ENCODE data around the gene MN1. TPM values are rescaled to one million over a fixed set of nuclear protein-coding genes. Genes with fewer than 3 reads are reported as not detected.

The MN1 gene
- total RNA-seq, 1 experiment from 2014 or later: 5.2 TPM

- DNase-seq (ENCODE audit: low read depth): no peak
- in situ Hi-C loops (cut with HindIII; ENCODE audit: low pct_unique_long_range_greater_than_20kb, low sequenced_read_pairs): no loop called here
These were observed 31.1 kb upstream of the MN1 start for GRCh38 chr22:27832606-27833005.

DNA sequence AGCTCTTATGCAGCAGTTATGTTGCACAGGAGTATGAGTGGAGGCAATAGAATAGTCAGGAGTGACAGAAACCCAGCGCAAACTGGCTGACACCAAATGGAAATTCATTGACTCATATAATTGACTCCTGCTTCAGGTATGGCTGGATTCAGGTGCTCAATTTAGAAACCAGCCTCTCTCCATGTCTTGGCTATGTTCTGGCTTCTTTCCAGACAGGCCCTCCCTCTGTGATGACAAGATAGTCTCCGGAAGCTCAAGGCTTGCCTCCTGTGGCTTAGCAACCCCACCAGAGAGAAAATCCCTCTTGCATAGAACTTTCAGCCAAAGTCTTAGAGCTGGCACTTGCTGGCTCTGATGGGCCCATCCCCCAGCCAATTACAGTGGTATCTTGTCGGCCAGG, 28.1 kb upstream of the MN1 start:
- no peak for DNase-seq (ENCODE audit: low read depth)
- in situ Hi-C loops (cut with HindIII; ENCODE audit: low pct_unique_long_range_greater_than_20kb, low sequenced_read_pairs): no loop called here

DNA sequence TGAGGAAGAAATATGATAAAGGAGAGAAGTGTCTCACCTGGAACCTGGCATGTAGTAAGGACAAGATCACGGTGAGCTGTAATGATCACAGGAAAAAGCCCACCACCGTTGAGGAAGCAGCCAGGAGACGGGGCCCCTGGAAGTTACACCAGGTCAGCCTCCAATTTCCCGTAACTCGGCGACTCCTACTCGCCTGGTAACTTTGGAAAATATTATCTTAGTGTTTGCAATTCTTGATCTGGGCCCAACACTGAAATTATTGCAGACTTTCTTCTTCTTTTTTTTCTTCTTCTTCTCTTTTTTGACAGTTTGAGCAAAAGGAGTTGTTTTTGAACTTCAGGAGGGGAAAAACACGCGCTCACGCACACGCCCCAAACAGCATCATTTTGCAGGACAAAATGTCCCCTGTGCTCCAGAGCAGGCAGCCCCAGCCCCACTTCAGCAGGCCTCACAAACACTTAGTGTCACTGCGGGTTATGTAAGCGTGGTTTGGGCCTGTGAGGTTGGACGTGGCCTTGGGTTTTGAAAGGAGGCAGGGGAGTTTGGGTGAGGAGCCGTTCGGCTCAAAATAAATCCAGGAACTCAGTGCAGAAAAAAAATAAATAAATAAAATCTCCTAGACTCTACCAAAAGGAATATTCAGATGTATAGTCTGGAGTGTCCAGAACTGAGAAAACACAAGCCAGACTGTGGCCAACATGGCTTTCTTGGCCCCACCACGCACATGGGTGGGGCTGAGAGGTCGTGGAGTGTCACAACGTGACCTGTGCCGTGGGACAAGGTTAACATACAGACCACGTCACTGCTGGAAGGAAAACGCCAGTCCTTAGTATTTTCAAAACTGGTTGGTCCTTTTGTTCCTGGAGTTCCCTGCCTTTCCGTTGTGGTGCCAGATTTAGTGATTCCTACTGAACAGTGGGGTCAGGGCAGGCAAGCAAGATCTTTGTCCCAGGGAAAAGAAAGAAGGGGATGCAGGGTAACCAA, 26.3 kb upstream of the MN1 start:
- in situ Hi-C loops (cut with HindIII; ENCODE audit: low pct_unique_long_range_greater_than_20kb, low sequenced_read_pairs): no loop called here
- no peak for DNase-seq (ENCODE audit: low read depth)

- no peak for DNase-seq (ENCODE audit: low read depth)
- in situ Hi-C loops (cut with HindIII; ENCODE audit: low pct_unique_long_range_greater_than_20kb, low sequenced_read_pairs): no loop called here
These were observed 23.6 kb upstream of the MN1 start for GRCh38 chr22:27825174-27825573.

DNA sequence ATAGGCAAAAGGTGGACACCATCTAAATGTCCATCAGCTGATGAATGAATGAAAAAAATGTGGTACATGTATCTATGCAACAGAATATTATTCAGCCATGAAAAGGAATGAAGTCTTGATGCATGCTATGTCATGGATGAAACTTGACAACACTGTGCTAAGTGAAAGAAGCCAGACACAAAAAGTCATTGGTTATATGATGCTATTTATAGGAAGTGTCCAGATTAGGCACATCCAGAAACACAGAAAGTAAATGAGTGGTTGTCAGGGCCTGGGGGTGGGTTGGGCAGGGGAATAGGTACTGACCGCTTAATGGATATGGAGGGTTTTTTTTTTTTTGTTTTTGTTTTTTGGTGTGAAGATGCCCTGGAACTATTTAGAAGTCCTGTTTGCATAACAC, 21.7 kb upstream of the MN1 start:
- DNase-seq (ENCODE audit: low read depth): no peak
- in situ Hi-C loops (cut with HindIII; ENCODE audit: low pct_unique_long_range_greater_than_20kb, low sequenced_read_pairs): no loop called here

GRCh38 chr22:27820896-27821866, 19.6 kb upstream of the MN1 start:
- in situ Hi-C loops (cut with HindIII; ENCODE audit: low pct_unique_long_range_greater_than_20kb, low sequenced_read_pairs): no loop called here
- DNase-seq (ENCODE audit: low read depth): no peak

DNA sequence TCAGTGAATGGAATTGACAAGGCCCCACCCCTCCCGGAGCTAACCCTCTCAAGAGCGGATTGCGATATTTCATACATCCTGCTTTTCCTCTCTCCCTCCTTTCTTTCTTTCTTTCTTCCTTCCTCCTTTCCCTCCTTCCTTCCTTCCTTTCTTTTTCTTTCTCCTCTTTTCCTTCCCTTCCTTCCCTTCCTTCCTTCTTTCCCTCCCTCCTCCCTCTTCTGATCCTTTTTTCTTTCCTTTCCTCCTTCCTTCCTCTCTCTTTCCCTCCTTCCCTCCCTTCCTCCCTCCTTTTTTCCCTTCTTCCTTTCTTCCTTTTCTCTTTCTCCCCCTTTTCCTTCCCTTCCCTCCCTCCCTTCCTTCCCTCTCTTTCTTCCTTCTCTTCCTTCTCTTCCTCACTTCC, 15.0 kb upstream of the MN1 start:
- in situ Hi-C loops (cut with HindIII; ENCODE audit: low pct_unique_long_range_greater_than_20kb, low sequenced_read_pairs): no loop called here
- no peak for DNase-seq (ENCODE audit: low read depth)

DNA sequence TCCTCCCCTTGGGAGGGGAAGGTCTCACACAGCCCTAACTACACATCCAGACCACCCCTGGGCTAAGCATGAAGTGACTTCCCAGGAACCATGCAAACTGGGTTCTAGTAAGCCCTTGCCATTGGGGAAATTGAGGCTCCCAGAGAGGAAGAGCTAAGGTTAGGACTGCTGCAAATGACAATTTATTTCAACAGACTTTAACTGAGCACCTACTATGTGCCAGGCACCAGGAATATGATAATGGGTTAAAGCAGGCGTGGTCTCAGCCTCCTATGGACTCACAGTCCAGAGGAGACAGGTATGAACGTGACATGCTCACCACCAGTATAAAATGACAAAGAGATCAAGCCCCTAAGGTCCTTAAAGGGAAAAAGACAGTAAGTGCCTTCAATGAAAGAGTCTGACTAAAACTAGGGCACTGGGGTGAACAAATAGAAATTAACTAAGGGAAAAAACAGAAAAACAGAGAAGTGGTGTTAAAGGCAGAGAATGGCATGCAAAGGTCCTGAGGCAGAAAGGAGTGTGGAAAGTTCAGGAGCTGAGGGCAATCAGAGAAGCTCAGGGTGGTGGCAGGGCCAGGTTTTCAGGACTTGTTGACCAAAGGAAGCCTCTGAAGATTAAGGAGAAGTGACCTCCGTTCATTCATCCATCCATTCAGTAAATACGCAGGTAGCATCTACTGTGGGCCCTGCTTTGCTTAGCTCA, 14.4 kb upstream of the MN1 start:
- in situ Hi-C loops (cut with HindIII; ENCODE audit: low pct_unique_long_range_greater_than_20kb, low sequenced_read_pairs): no loop called here
- DNase-seq (ENCODE audit: low read depth): no peak

GRCh38 chr22:27814993-27815392, 13.4 kb upstream of the MN1 start:
- in situ Hi-C loops (cut with HindIII; ENCODE audit: low pct_unique_long_range_greater_than_20kb, low sequenced_read_pairs): no loop called here
- no peak for DNase-seq (ENCODE audit: low read depth)

GRCh38 chr22:27811778-27812177, 10.2 kb upstream of the MN1 start:
- in situ Hi-C loops (cut with HindIII; ENCODE audit: low pct_unique_long_range_greater_than_20kb, low sequenced_read_pairs): no loop called here
- no peak for DNase-seq (ENCODE audit: low read depth)

GRCh38 chr22:27810609-27811151, 9.1 kb upstream of the MN1 start:
- no peak for DNase-seq (ENCODE audit: low read depth)
- in situ Hi-C loops (cut with HindIII; ENCODE audit: low pct_unique_long_range_greater_than_20kb, low sequenced_read_pairs): no loop called here

DNA sequence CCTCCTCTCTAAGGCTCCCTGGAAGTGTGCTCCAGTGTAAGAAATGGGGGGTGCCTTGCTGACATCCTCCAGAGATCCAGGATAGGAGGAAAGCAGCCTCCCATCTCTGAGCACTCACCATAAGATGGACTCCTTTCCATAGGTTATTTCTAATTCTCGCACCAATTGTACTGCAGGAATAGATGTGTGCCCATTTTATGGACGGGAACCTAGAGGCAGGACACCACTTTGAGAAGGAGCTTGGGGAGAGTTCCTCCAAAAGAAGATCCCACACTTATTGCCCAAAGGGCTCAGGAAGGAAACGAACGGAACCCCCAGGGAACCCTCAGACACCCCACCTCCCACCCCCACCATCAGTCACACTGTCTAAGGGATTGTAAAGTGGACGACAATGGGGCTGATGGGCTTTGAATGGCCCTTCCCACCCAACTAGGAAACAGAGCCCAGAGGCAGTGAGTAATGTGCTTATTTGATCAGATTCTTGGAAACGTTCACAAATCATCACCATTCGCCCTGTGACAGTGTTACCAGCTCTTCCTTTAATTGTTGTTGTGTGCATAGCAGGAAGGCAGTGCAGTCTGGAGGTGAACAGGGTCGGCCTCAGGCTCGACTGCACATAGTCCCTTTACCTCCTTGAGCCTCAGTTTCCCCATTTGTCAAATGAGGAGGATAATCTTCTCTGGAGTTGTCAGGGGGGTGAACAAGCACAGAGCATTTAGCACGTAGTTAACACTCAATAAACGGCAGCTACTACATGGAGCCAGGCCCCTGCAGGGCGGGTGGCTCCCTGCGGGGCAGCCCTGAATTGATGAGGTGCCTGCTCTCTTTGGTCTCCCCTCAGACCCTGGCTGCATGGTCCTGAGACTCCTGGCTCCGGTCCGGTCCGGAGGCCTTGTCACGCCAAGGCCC, 8.4 kb upstream of the MN1 start:
- in situ Hi-C loops (cut with HindIII; ENCODE audit: low pct_unique_long_range_greater_than_20kb, low sequenced_read_pairs): no loop called here
- no peak for DNase-seq (ENCODE audit: low read depth)

GRCh38 chr22:27809226-27809603, 7.7 kb upstream of the MN1 start:
- in situ Hi-C loops (cut with HindIII; ENCODE audit: low pct_unique_long_range_greater_than_20kb, low sequenced_read_pairs): no loop called here
- no peak for DNase-seq (ENCODE audit: low read depth)

GRCh38 chr22:27808451-27809225, 7.1 kb upstream of the MN1 start:
- in situ Hi-C loops (cut with HindIII; ENCODE audit: low pct_unique_long_range_greater_than_20kb, low sequenced_read_pairs): no loop called here
- no peak for DNase-seq (ENCODE audit: low read depth)

DNA sequence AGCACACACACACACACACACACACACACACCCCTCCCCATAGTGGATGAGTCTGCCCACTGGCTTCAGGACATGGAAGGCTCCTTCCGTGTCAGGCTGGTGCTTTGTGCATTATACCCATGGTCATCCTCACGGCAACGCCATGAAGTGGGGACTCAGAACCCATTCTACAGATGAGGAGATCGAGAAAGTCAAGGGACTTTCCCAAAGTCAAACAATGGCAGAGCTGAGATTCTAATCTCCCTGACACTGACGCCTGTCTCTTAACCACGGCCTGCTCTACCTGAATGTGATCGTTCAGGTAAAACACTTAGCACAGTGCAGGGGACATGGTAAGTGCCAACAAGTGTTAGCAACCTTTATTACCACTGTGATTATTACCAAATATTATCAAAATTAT, 4.3 kb upstream of the MN1 start:
- in situ Hi-C loops (cut with HindIII; ENCODE audit: low pct_unique_long_range_greater_than_20kb, low sequenced_read_pairs): no loop called here
- no peak for DNase-seq (ENCODE audit: low read depth)

DNA sequence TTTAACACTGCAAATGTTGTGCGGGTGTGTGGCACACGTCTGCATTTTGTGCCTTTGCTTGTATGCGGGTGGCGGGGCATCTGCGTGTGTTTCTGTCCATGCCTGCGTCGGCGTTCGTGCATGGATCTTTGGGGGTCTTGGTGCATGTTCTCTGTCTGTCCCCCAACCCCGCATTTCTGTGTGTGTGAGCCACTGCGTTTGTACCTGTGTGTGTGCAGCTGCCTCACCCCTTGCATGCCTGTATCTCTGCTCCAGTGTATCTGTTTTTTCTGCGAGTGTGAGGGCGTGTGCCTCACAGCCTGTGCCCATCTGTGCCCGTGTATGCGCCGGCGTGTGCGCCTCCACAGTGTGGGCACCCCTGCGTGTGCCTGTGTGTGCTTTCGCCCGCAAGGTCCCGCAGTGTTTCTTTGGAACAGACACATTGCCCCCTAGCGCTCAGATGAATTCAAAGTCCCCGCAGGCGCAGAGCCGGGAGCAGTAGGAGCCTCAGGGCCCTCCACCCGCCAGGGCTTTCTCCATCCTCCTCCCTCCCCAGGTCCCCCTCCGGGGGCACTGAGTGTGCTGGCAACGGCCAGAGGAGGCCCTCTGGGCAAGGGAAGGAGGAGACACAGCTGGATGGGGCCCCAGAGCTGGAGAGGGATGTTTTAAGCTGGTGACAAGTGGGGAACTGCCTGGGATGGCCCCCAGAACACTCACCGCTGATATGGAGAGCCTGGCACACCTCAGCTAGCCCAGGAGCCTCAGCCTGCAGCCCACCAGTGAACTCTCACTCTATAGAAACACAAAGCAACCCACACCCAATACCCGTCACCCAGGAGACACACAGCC, 3.1 kb upstream of the MN1 start:
- peak; percentile 68 for DNase-seq (ENCODE audit: low read depth)
- in situ Hi-C loops (cut with HindIII; ENCODE audit: low pct_unique_long_range_greater_than_20kb, low sequenced_read_pairs): no loop called here
